ENCODE data around the gene CDH24. TPM values are rescaled to one million over a fixed set of nuclear protein-coding genes. Genes with fewer than 3 reads are reported as not detected.

Gene CDH24
- total and polyA plus RNA-seq, 2 of the 4 experiments (the other 2 are of a cell fraction), result 3.9 to 24.4 TPM

GRCh38 chr14:23017091-23017490 lies 40.2 kb downstream of the CDH24 start:
- 100% methylated on average over 1 of the region's 5 CpGs; no CpG with 5 or more reads in 1 of the 2 experiments for WGBS, 2 experiments (ENCODE audit: extremely low coverage in 2 of 2, insufficient read length in 1 of 2)
- POLR2A ChIA-PET (ENCODE audit: unreplicated experiment), result interaction anchor here (0.9 kb wide), 1 partner anchor 11 kb away, joined by 3 read pairs; no protein-coding TSS in a partner anchor
- no peak overlapping the region for H3K4me2 ChIP-seq (ENCODE audit: low read depth, low read length)
- in situ Hi-C loops (cut with MboI; ENCODE audit: low sequenced_read_pairs), result no loop called here
- no peaks in the 10 kb centered on the region for H3K9me3 ChIP-seq (ENCODE audit: control insufficient read depth, insufficient read depth, low read length)
- H4K5ac ChIP-seq (ENCODE audit: low read depth, low read length), result no peak overlapping the region
- no peaks in the 10 kb centered on the region; the same call in 1 of the 2 replicates for H3K9me1 ChIP-seq (ENCODE audit: insufficient read depth, low read length)
- H4K8ac ChIP-seq (ENCODE audit: low read depth in 2 of 2, low read length in 2 of 2), result no peak overlapping the region
- H2BK120ac ChIP-seq (ENCODE audit: low read depth, low read length), result no peak overlapping the region
- H2BK5ac ChIP-seq (ENCODE audit: low read depth, low read length, poor library complexity, severe bottlenecking), result no peak overlapping the region
- CTCF ChIA-PET, result interaction anchor here (1.6 kb wide), 1 partner anchor 10 kb away, joined by 5 read pairs; no protein-coding TSS in a partner anchor
- no peaks in the 10 kb centered on the region for H3K27me3 ChIP-seq (ENCODE audit: control insufficient read depth, insufficient read depth, low read length)
- no peak for ATAC-seq (ENCODE audit: low read depth)
- no peak overlapping the region for H3K9ac ChIP-seq (ENCODE audit: low read depth, low read length)
- no peak overlapping the region for H3K27ac ChIP-seq (ENCODE audit: insufficient read depth, low read length)
- H2AK9ac ChIP-seq (replicated peaks; ENCODE audit: low read depth, low read length, poor library complexity), result no peak overlapping the region
- DNase-seq, result no peak
- H4K91ac ChIP-seq (ENCODE audit: insufficient read depth, low read depth, low read length), result no peak overlapping the region
- dilution Hi-C loops (cut with HindIII; ENCODE audit: low sequenced_read_pairs, unreplicated experiment), result no loop called here
- no peaks in the 10 kb centered on the region for H3K4me1 ChIP-seq (ENCODE audit: control insufficient read depth, insufficient read depth, low read length)
- H3K18ac ChIP-seq (ENCODE audit: low read depth, low read length), result no peak overlapping the region
- BruUV-seq (replicated peaks), result no TSS peak
- no peaks in the 10 kb centered on the region for H4K20me1 ChIP-seq (ENCODE audit: insufficient read depth, low read length)
- no peaks in the 10 kb centered on the region for H3K36me3 ChIP-seq (ENCODE audit: control insufficient read depth, insufficient read depth, low read length)
- H3K23ac ChIP-seq (ENCODE audit: low read depth, low read length), result no peak overlapping the region
- no peak overlapping the region for H3K4me3 ChIP-seq (ENCODE audit: insufficient read depth, low read depth, low read length)
- no peaks in the 10 kb centered on the region for H3K79me1 ChIP-seq (ENCODE audit: low read depth in 1 of 2, low read length in 2 of 2)
- no peak overlapping the region for H2AK5ac ChIP-seq (ENCODE audit: low read depth, low read length)
- no peak overlapping the region for H2BK20ac ChIP-seq (ENCODE audit: low read depth, low read length)
- H3K56ac ChIP-seq (ENCODE audit: extremely low read depth, insufficient read depth, low read length), result no peak overlapping the region
- TF ChIP-seq POLR2A (IDR thresholded peaks at IDR 0.05; ENCODE audit: low read depth, low read length) (no peak), CEBPB (IDR thresholded peaks at IDR 0.05; ENCODE audit: low read depth, low read length) (no peak), RFX5 (IDR thresholded peaks at IDR 0.05; ENCODE audit: low read depth, low read length) (no peak), SMC3 (IDR thresholded peaks at IDR 0.05; ENCODE audit: low read depth, low read length) (no peak), RCOR1 (IDR thresholded peaks at IDR 0.05; ENCODE audit: insufficient replicate concordance, low read length) (no peak), CHD1 (IDR thresholded peaks at IDR 0.05; ENCODE audit: low read depth, low read length) (no peak)
- no peak overlapping the region for H3K4ac ChIP-seq (ENCODE audit: low read depth, low read length)
- no peak overlapping the region for H2AFZ ChIP-seq (replicated peaks; ENCODE audit: low read length, poor library complexity)
- no peak overlapping the region for H3K14ac ChIP-seq (replicated peaks; ENCODE audit: low read depth, low read length)
- no peak overlapping the region for H2BK15ac ChIP-seq (ENCODE audit: low read depth, low read length)
- intact Hi-C loops (cut with micrococcal nuclease), result no loop called here

Measured in IMR-90 (cell line).